H1 (cell line): ENCODE data around the gene ADCY6. TPM values are rescaled to one million over a fixed set of nuclear protein-coding genes. Genes with fewer than 3 reads are reported as not detected.

Experiments
- CEBPB ChIP-seq: IDR thresholded peaks from 2 replicates; pipeline ENCODE4 v1.6.1; 2012; ENCODE audit warnings: low read depth, low read length
- CHD7 ChIP-seq: fragments of 300-600 bp; sonication (generic); IDR thresholded peaks from 2 replicates; pipeline ENCODE4 v1.7.1; 2012; ENCODE audit warnings: low read length, moderate library complexity, mild to moderate bottlenecking, inconsistent platforms; ENCODE audit not compliant: insufficient replicate concordance
- EGR1 ChIP-seq: IDR thresholded peaks from 2 replicates; pipeline ENCODE4 v1.6.1; 2011; ENCODE audit warnings: low read depth, low read length, borderline replicate concordance
- HDAC2 ChIP-seq, 2 experiments: fragments of 300-600 bp in 1 of 2; sonication (generic) in 1 of 2; IDR thresholded peaks; 2 replicates each; pipeline ENCODE4 v1.6.1; 2011 to 2012; ENCODE audit warnings: low read depth in 2 of 2, low read length in 2 of 2, mild to moderate bottlenecking in 2 of 2, moderate library complexity in 2 of 2, borderline replicate concordance in 1 of 2, inconsistent platforms in 1 of 2
- HDAC6 ChIP-seq: IDR thresholded peaks from one replicate; pipeline ENCODE4 v1.7.1; 2012; ENCODE audit warnings: low read depth, mild to moderate bottlenecking, inconsistent platforms, low read length, moderate library complexity
- POLR2A ChIP-seq, 2 experiments: IDR thresholded peaks; 1 replicate in 1 of 2; 2 replicates in 1 of 2; pipeline ENCODE4 v1.6.1; 2011; ENCODE audit warnings: low read depth in 2 of 2, low read length in 2 of 2, mild to moderate bottlenecking in 2 of 2; ENCODE audit errors: control extremely low read depth in 1 of 2
- POLR2AphosphoS5 ChIP-seq: IDR thresholded peaks from 2 replicates; pipeline ENCODE4 v1.6.1; 2011; ENCODE audit warnings: low read depth, low read length
- RBBP5 ChIP-seq: IDR thresholded peaks from 2 replicates; pipeline ENCODE4 v1.7.1; 2012; ENCODE audit warnings: low read depth, mild to moderate bottlenecking, inconsistent platforms, low read length, moderate library complexity, borderline replicate concordance
- SAP30 ChIP-seq: fragments of 300-600 bp; sonication (generic); IDR thresholded peaks from 2 replicates; pipeline ENCODE4 v1.7.1; 2012; ENCODE audit warnings: low read length, moderate library complexity, mild to moderate bottlenecking, inconsistent platforms; ENCODE audit not compliant: insufficient read depth, insufficient replicate concordance
- polyA plus RNA-seq, 7 experiments: library from polyadenylated mRNA; depleted of rRNA in 3 of 7; stranded (reverse) in 5 of 7; unstranded in 2 of 7; fragments of >200 nt in 5 of 7; fragments of 200-250 nt in 2 of 7; gene quantifications; 1 replicate in 5 of 7; 2 replicates in 1 of 7; 4 replicates in 1 of 7; pipeline versions ENCODE4 v1.2.1 to v1.2.3, GENCODE V29; 2011 to 2013; ENCODE audit warnings: missing spikeins in 2 of 7, mixed read lengths in 2 of 7
- total RNA-seq: library from RNA; stranded (reverse); fragmentation: NEBNext Ultra II Directional; extraction: Animal tissue kit (Norgen Biotek cat#: 25700); gene quantifications from 2 replicates; pipeline ENCODE4 v1.2.1, GENCODE V29; 2021

ADCY6 gene
- total and polyA plus RNA-seq, 2 of the 8 experiments (the other 6 are each of a cell fraction or from before 2014, with no cell fraction given), result 11.7 to 17.5 TPM

- no peak for TF ChIP-seq CHD7
- TF ChIP-seq RBBP5, result peak; percentile 1; the same call in 1 of the 2 replicates
- no peak for TF ChIP-seq CEBPB
- no peak for TF ChIP-seq EGR1
- TF ChIP-seq SAP30, result no peak
- TF ChIP-seq POLR2A (IDR thresholded peaks at IDR 0.05; ENCODE audit: control extremely low read depth in 1 of 2, low read depth in 2 of 2, low read length in 2 of 2), result no peak
- no peak for TF ChIP-seq HDAC2 (IDR thresholded peaks at IDR 0.05; ENCODE audit: borderline replicate concordance in 1 of 2, low read depth in 2 of 2, low read length in 2 of 2)
- TF ChIP-seq POLR2AphosphoS5, result no peak
- no peak for TF ChIP-seq HDAC6
These were observed at the start of gene ADCY6 (continued) for GRCh38 chr12:48788854-48789775.
